OCI-LY1 (cell line): ENCODE results near the gene AIF1.

ENCODE experiments used
- EZH2 ChIP-seq: fragments of 200-600 bp; sonication (generic), shearing (Covaris generic); IDR thresholded peaks from 2 replicates; pipeline ENCODE4 v1.8.0; 2017; ENCODE audit warnings: borderline replicate concordance, mixed run types, mild to moderate bottlenecking, antibody characterized with exemption, low read length, moderate library complexity, mixed read lengths
- TF ChIP-seq, protein P1 (sequence below): fragments of 200-600 bp; sonication (generic), shearing (Covaris generic); IDR thresholded peaks from 2 replicates; pipeline ENCODE4 v1.5.1; 2017; ENCODE audit warnings: mild to moderate bottlenecking, antibody characterized with exemption, low read length, moderate library complexity, mixed read lengths

DNA sequence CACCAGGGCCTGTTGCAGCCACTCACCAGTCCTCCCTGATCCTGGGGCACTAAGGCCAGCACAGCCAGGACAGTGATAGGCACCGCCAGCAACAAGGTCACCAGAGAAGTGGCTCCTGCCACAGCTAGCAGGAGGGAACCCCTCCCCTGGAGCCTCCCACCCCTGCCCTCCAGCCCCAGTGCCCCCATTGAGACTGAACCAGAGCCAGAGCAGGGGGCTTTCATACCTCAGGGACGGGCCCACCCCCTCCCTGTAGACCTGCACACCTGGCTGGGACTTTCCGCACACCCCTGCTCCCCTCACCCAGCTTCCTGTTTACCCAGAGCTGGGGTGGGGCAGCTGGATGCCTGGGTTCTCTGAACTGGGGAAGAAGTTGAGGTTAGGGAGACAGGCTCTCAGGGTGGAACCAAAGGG lies 32.8 kb upstream of the AIF1 start, which contains the start of gene LTB:
- TF ChIP-seq, protein P1, sequence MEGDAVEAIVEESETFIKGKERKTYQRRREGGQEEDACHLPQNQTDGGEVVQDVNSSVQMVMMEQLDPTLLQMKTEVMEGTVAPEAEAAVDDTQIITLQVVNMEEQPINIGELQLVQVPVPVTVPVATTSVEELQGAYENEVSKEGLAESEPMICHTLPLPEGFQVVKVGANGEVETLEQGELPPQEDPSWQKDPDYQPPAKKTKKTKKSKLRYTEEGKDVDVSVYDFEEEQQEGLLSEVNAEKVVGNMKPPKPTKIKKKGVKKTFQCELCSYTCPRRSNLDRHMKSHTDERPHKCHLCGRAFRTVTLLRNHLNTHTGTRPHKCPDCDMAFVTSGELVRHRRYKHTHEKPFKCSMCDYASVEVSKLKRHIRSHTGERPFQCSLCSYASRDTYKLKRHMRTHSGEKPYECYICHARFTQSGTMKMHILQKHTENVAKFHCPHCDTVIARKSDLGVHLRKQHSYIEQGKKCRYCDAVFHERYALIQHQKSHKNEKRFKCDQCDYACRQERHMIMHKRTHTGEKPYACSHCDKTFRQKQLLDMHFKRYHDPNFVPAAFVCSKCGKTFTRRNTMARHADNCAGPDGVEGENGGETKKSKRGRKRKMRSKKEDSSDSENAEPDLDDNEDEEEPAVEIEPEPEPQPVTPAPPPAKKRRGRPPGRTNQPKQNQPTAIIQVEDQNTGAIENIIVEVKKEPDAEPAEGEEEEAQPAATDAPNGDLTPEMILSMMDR, result 0 out of 2 replicates have a peak, but pooled peaks have one; percentile 4
- no peak for TF ChIP-seq EZH2
